Lung (tissue), 12 donors: ENCODE results near the gene FAM107A. TPM values are rescaled to one million over a fixed set of nuclear protein-coding genes. Genes with fewer than 3 reads are reported as not detected.

Experiments used
- ATAC-seq: fragments of 200-7000 bp; cut with Tn5 transposase; one replicate; pipeline ENCODE4 v1.9.1; 2020; ENCODE audit warnings: moderate number of reproducible peaks; ENCODE audit not compliant: insufficient read depth, low FRiP score
- DNase-seq, 3 donors: peaks; one replicate each; pipeline ENCODE4 v3.0.0-alpha.2; 2013 to 2017
- H3K27ac ChIP-seq, 2 donors: one replicate each; pipeline ENCODE4 v1.5.1; 2013; ENCODE audit warnings: mild to moderate bottlenecking in 2 of 2, moderate library complexity in 2 of 2, control low read depth in 1 of 2, inconsistent platforms in 1 of 2, low read depth in 1 of 2, low read length in 1 of 2
- H3K27me3 ChIP-seq, 3 donors: one replicate each; pipeline ENCODE4 v1.5.1; 2013; ENCODE audit warnings: low read length in 2 of 3; ENCODE audit not compliant: control insufficient read depth in 3 of 3, insufficient read depth in 3 of 3
- H3K36me3 ChIP-seq, 4 donors: one replicate each; pipeline ENCODE4 v1.5.1; 2013; ENCODE audit warnings: low read length in 4 of 4, mild to moderate bottlenecking in 1 of 4, moderate library complexity in 1 of 4; ENCODE audit not compliant: control insufficient read depth in 4 of 4, insufficient read depth in 4 of 4
- H3K4me1 ChIP-seq, 5 donors: one replicate each; pipeline ENCODE4 v1.5.1; 2013; ENCODE audit warnings: low read length in 5 of 5, mild to moderate bottlenecking in 2 of 5, moderate library complexity in 1 of 5; ENCODE audit not compliant: control insufficient read depth in 5 of 5, insufficient read depth in 5 of 5
- H3K4me3 ChIP-seq: one replicate; pipeline ENCODE4 v1.5.1; 2013; ENCODE audit warnings: mild to moderate bottlenecking, control low read depth, moderate library complexity
- H3K9ac ChIP-seq, 2 donors: one replicate each; pipeline ENCODE4 v1.5.1; 2013; ENCODE audit warnings: low read length in 2 of 2, control low read depth in 1 of 2; ENCODE audit not compliant: insufficient read depth in 1 of 2
- H3K9me3 ChIP-seq, 4 donors: one replicate each; pipeline ENCODE4 v1.5.1; 2013; ENCODE audit warnings: low read length in 3 of 4, mild to moderate bottlenecking in 1 of 4, moderate library complexity in 1 of 4; ENCODE audit not compliant: control insufficient read depth in 4 of 4, insufficient read depth in 3 of 4
- CTCF ChIP-seq: IDR thresholded peaks from 2 replicates; pipeline ENCODE4 v1.5.1; 2012; ENCODE audit warnings: mild to moderate bottlenecking; ENCODE audit errors: control extremely low read depth, extremely low read depth
- WGBS, 2 donors: extraction: QIAGEN DNeasy Blood & Tissue Kit; methylation state at CpG; one replicate each; pipeline ENCODE4 v1.1.7; 2013; 5-methylcytosine and 5-hydroxymethylcytosine counted together
- polyA plus RNA-seq, 2 donors: library from polyadenylated mRNA; stranded (reverse); fragments of 200-250 nt; gene quantifications; one replicate each; pipeline ENCODE4 v1.2.1, GENCODE V29; 2013
- total RNA-seq, 2 donors: library from RNA; depleted of rRNA in 1 of 2; stranded (reverse); fragments of >200 nt in 1 of 2; gene quantifications; one replicate each; pipeline ENCODE4 v1.2.1, GENCODE V29; 2014 to 2021
- donor health status: control.
- donor health status: control.
- donor health status: Bipolar disorder and iron deficiency.
- donor health status: healthy.
- donor health status: DM: yes; HTN: yes; CAD: no.

Gene FAM107A
- total and polyA plus RNA-seq, 4 donors = 4.2 to 83.6 (median 34.7) TPM

GRCh38 chr3:58522759-58523425 lies 54.3 kb downstream of the FAM107A start:
- Histone ChIP-seq H3K36me3 (peaks cover 0 to 21% (median 18%) of the 10 kb centered on the region in 4 donors), H3K4me3 (no peak overlapping the region), H3K27me3 (no peaks in the 10 kb centered on the region), H3K9ac (no peak overlapping the region), H3K4me1 (peaks cover 0 to 10% (median 0%) of the 10 kb centered on the region in 5 donors), H3K27ac (no peak overlapping the region), H3K9me3 (no peaks in the 10 kb centered on the region)
- no peak for ATAC-seq
- 85 to 87% methylated on average over 5 of the region's 5 CpGs for WGBS, 2 donors
- DNase-seq = no peak
- TF ChIP-seq CTCF = no peak

- H3K36me3 ChIP-seq = peaks cover 0 to 23% (median 17%) of the 10 kb centered on the region in 4 donors
- no peaks in the 10 kb centered on the region for H3K9me3 ChIP-seq
- DNase-seq (no peak), ATAC-seq (no peak)
- no peaks in the 10 kb centered on the region for H3K27me3 ChIP-seq
- peak overlapping the region in 1 of 2 donors; percentile 38 for H3K27ac ChIP-seq
- H3K9ac ChIP-seq = no peak overlapping the region
- peaks cover 0 to 10% (median 0%) of the 10 kb centered on the region in 5 donors for H3K4me1 ChIP-seq
- 64 to 83% methylated on average over 10 of the region's 10 CpGs for WGBS, 2 donors
- H3K4me3 ChIP-seq = no peak overlapping the region
- TF ChIP-seq CTCF = no peak
Measured at GRCh38 chr3:58521917-58522631, 55.1 kb downstream of the FAM107A start.

- H3K4me3 ChIP-seq = no peak overlapping the region
- peaks cover 0 to 25% (median 18%) of the 10 kb centered on the region in 4 donors for H3K36me3 ChIP-seq
- WGBS, 2 donors = 93 to 94% methylated on average over 3 of the region's 3 CpGs
- no peak overlapping the region for H3K27ac ChIP-seq
- DNase-seq (no peak), ATAC-seq (no peak)
- H3K4me1 ChIP-seq = peaks cover 0 to 10% (median 0%) of the 10 kb centered on the region in 5 donors
- H3K27me3 ChIP-seq = no peaks in the 10 kb centered on the region
- no peak for TF ChIP-seq CTCF
- no peaks in the 10 kb centered on the region for H3K9me3 ChIP-seq
- no peak overlapping the region for H3K9ac ChIP-seq
Measured at GRCh38 chr3:58521336-58521670, 55.9 kb downstream of the FAM107A start.
